NCI-H2171 treated with DMSO at 0.1 percent for 48 hours (cell line): ENCODE measurements around the gene WBP11.

Experiments used
- DNase-seq: peaks from one replicate; lab custom pipeline; 2025; lab: John Stamatoyannopoulos, UW

Gene WBP11

DNA sequence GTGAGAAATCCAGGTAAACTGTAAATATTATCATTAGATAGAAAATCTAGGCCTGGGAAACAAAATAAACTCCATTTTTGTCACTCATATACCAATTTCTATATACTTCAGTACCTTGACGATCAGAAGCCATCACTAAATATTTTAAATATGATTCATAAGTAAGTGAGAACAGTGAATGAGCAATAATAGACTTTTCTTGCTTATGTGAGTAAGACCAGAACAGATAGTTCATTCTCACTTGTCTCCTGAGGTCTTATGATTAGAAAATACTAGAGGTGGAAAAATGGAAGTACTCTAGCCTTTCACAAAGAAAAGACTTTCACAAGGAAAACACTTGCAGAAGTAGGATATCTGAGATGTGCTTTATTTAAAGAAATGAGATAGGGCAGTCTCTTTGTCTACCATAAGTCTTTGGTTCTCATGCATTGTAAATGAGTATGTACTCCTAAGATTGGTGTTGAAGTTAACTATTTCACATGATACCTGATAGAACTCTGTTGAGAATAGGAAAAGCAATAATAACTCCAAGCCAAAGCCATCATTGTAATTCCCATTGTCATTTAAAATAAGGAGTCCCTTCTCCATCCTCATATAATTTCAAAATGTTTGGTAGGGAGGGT lies 20.8 kb upstream of the WBP11 start:
- no peak for DNase-seq

DNA sequence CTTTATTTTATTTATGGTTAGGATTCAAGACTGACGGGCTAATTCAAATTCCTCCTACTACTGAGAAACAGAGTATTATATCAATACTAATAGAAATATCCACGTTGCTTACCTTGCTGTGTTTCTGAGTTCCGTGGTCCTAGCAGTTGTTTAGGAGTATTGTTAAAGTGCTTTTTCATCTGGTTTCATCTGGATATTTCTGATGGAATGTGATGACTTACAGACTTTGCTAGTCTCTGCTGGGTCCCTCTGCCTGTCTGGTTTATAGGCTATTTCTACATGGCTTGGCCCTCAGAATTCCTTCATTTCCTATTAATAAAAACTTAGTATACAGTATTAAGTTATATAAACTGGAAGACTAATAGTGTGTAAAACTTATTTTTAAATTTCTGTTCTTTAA lies 10.7 kb upstream of the WBP11 start, which contains the start of gene SMCO3:
TSS of gene SMCO3 (minus strand) at position 169 of the 400 bp plus-strand sequence. CDS start 7,502 bp downstream, outside the sequence.
- no peak for DNase-seq

DNA sequence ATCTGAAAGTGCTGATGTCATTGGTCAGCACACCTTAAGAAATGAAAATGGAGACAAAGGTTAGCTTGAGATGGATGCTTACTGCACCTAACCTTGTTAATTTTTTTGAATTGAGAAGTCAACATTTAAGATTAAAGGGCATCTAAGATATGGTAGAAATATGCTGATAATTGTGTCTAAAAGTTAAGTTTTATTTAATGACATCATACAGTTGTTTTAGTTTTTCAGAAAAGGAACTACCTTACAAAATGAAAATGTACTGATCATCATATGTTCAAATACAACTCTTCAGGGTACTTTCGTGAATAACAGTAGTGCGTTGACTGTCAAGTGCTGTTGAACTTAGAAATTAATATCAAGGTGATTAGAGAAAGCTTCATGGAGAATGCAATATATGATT lies 8.2 kb upstream of the WBP11 start:
- no peak for DNase-seq

DNA sequence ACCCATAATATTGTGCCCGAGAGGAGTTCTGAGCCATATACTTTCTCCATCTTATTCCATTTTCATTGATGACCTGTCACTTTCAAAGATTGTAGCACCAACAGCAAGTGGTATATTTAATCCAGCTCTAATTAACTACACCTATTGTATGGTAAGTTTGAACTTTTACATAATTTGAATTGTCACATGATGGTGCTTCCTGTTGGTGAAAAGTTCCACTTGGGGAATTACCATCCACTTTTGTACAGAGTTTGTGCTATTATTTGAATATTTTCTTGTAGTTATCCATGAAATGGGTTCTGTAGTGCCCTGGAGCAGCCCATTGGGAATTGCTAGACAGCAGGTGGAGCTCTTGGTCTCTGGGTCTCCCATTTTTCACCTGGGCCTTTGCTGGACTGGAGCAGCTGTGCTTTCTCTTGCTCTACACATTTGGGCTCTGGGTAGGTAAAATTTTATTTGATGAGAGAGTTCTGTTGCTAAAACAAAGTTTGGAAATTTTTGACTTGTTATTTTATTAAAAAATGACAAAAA lies 7.7 kb upstream of the WBP11 start:
- DNase-seq = peak; percentile 25

DNA sequence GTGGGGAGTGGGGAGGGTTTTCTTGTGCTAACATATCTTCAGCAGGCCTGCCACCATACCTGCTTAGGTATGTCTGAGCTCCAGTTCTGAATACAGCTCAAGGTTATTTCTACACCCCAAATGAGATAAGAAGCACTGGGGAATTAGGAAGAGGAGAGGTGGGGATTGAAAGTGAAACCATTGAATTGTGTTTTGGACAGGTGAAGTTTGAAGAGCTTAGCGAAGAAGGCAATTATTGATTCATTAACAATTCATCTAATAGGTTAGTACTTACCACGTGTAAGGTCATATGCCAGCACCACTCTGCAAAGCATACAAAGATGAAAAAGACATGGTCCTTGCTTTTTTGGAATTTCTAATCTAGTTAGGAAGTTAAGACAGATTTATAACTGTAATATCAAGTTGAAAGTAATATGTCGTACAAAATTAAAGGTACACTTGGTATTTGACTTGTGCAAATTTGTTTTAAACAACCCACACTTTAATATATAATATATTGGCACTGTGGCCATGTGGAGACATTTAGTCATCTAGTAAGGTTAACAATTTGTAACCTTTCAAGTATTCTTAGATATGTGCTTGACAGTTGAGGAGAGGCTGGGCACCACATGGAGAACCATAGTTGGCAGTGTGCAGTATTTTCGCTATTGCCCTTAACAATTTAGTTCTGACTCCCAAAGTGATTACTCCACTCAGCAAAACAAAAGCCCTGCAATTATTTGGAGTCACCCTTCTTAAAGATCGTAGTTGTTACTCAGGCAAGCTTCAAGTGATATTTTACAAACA lies 7.1 kb upstream of the WBP11 start:
- no peak for DNase-seq

DNA sequence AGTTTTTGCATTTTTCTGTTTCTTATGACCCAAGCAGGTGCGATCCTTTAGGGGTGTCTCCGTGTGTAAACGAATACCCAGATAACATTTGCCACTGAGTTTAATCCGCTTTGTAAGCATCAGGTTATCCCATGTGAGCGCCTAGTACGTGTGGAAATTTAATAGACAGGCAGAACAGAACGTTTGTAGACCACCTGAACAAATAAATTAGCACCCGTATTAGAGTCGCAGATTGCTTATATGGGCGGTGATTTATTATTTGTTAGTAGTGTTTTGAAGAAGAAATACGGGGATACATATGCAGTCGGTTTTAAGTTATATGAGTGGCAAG lies 517 bp upstream of the WBP11 start:
- no peak for DNase-seq

DNA sequence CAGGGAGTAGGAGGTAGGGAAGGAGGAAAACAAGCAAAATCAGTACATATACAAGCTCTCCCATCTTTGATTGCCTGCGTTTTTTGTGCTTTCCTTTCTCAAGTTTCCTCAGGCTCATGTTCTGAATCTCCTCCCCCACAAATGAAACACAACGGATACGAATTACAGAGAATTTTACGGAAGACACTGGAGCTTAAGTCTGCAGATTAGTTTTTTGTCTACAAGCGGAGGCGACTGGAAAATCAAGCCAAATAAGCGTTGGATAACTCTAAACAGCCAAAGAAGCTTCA lies 612 bp downstream of the WBP11 start:
- DNase-seq = peak; percentile 5

DNA sequence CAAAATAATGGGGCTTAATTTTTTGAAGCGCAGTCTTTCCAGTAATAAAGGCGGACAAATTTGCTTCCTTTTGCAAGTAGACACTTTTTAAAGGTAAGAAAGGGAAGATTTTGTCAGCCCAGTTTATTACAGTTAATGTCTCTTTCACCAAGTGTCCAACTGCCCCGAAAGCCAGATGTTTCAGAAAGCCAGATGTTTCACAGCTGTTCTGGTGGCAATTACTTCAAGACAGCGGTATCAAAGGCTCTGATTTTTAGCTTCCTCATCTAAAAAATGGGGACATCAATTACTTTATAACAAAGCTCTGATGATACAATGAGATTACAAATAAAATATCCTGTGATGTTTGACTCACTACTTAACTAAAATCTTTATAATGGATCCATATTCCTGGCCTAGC lies 1.0 kb downstream of the WBP11 start:
- DNase-seq = no peak

DNA sequence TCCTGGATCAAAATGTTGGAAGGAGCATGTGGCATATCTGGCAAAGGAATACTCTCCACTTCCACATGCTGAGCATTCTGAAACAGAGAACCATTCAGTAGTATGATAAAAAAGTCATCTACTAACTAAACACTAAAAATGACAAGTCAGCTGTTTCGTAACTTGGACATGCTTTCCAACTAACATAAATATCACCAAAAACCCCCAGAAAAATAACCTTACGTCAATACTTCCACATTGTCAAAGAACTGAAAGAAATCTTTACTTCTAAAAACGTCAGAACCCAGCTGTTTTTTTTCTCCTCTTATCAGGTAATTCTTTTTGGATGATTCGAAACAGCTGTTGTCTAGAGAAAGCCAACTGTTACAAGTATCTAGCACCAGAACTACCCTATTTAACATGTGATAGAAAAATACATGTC lies 8.2 kb downstream of the WBP11 start:
- DNase-seq = no peak

DNA sequence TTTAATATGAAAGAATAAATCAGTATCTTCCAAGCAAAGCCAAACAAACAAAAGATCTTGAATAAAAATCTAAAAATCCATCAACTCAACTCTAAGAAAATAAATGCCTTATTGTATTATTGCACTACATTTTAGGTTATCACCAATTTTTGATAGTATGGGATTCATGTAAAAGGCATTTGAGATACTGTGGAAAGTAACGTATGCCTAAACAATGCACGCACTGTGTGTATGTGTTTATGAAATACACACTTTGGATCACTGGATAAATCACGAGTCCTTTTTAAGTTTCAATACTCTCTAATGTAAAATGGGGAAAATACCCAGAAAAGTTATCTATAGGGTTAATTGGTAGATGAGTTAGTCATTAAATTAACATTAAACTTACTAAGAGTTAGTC lies 17.7 kb downstream of the WBP11 start:
- DNase-seq = no peak

DNA sequence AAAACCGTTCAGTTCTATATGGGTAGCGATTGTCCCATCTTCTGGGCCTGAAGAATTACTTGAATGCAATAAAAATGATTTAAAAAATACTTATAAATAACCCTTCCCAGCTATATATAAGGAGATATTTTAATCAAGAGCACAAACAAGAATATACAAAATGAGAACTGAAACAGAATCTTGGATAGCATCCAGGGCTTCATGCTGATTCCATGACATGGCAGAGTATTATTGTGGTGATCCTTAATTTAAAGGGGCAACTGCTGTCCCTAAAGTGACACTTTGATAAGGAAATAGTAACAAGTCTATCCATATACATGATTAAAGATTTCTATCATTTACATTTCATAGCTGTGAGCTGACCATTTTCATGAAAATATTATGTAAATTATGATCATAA lies 18.8 kb downstream of the WBP11 start:
- DNase-seq = no peak

DNA sequence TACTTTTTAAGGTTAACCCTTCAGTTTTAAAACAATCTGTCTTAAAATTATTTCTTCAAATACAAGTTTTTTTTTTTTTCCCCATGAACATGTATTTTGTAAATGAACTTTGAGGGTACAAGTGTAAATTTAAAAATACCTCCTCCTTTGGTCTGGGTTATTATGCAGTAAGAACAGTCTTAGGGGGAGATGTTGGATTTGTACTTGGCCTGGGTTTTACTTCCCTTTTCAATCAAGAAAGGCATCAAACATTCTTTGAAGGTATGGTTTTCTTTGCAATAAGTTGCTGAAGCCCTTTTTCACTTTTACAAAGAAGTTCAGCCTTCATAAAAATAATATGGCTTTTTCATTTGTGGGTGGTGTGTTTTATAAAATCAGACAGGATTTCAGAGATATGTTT lies 20.5 kb downstream of the WBP11 start:
- no peak for DNase-seq

DNA sequence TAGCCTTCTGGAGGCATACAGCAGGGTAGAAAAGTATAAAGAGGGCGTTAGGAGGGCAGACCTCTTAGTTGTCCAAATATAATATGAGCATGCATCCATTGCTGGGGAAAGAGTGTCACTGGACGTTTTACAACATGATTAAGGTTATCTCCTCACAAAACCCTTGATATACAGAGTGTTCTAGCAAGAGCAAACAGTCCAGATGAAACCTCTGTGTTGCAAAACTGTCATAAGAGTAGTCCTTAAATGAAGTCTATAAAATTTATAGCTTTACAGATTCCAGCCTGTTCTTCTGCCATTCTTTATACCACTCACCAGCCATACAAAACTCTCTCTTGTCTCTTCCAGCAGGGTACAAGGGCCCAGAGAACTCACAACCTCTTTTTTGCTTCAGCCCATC lies 21.7 kb downstream of the WBP11 start:
- DNase-seq = no peak

DNA sequence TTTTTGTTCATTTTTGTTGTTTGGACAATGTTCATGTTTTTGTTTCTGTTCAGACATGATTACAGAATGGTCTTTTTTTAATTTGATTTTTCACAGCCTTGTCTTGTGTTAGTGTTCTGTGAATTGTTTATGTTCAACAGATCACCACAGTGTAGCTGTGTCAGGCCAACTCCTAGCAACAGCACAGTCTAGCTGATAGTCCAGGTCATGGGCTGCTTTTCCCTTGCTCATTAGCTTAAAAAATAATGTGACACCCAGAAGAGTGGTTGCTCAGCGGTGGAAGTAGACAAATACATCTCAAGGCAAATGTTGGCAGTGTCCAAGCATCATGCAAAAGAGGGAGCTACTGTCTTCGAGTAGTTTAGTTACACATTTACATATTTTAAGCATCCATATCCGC lies 22.4 kb downstream of the WBP11 start:
- no peak for DNase-seq

DNA sequence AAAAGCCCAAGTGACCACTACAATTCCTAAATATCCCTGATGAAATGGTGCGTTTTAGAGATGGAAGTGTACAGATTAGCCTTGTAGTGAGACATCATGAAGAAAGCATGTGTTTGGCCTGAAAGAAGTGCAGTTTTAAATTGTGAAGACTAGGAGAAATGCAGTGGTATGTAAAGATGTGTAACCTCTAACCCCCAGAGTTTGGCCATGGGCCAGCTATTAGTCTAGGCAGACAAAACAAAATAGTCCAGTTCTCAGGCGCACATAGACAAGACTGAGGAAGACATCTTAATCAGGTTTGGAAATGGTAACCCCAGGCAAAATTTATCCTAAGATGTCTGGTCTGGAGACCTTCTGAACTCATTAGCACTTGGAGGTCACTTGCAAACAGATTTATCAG lies 23.4 kb downstream of the WBP11 start:
- no peak for DNase-seq

DNA sequence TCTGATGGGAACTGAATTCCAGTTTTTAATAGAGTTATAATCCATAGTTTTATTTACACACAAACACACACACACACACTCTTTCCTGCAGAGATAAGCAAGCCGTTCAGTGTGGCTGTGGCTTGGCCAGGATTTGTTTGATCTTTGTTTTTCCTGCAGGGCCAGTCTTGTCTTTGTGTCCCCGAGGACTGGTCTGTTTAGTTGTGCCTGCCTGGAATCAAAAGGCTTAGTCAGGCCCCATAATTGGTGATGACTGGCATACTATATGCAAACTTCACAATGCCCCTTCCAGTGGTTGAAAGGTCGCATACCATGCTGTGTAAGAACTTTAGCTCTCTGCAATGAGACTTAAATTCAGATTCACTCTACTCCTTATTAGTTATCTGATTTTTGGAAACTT lies 26.0 kb downstream of the WBP11 start:
- DNase-seq = no peak

DNA sequence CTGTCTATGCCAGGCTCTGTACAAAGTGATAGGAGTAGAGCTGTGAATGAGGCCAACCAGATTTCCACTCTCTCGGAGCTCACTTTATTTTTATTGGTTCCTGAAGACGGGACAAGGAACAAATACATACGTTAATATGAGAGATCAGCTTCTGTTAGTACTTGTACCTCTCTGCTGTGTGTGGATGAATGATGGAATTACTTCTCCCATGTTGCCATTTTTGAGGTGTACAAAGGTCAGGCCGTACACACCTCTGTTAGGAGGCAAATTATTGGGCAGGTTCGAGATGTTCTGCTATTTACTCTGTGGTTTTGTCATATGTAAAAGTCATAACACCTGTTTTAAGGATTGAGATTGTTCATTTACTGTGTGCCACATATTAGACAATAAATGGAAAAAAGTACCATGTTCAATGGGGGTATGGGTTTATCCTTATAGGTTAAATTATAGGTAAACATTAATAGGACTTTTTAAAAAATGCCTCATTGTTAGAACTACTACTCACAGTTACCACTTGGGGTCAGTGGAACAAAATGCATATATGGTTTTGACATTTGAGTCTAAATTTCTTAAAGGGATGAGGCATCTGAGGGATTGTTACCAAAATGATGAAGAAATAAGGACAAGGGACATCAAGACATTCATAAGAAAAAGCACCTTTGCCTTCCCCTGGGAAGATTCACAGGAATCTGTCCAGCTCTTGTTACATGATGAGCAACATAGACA lies 26.9 kb downstream of the WBP11 start:
- no peak for DNase-seq

DNA sequence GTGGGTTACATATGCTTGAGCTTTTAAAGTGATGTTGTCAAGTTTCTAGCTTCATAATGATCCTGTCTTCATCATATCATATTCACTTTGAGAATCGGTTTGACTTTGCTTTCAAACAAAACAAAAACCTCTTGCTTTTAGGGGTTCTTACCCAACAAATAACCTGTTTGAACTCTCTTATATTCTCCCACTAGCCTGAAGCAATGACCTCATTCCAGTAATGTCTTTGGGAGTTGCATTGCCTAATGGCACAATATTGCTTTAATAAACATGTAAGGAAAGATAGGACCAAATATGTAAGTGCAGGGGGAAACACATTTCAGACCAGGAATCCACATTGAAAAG lies 27.7 kb downstream of the WBP11 start:
- DNase-seq = no peak

DNA sequence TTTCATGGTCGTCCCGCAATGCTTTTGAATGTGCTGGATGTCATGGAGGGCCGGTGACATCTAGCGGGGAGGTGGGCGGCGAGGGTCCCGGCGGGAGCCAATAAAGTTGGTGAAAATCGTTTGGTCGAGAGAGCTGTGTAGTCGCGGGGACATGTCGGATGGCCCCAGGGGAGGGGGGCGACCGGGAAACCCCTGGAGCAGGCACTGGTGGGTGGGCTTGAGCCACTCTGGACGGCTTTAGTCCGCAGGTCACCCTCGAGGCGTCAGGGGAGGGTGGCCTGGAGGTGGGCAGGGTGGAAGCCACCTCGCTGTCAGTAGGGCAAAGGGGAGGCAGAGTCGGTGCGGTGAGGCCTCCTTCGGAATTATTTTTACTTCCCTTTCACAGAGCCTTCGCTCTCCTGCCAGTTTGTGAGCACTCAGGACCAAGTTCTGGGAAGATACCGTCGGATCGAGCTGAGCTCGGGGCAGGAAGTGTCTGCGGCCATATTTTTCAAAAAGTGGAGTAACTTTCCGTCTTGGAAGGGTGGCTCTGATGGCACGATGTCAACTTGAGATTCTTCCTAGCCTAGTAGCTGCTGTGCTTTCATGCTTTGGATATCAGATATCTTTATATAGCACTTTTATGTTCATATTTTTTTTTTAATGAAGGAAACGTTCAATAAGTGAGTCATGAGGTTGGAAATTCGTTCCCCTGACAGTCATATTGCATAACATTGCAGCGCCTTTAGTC lies 28.2 kb downstream of the WBP11 start:
- DNase-seq = no peak

DNA sequence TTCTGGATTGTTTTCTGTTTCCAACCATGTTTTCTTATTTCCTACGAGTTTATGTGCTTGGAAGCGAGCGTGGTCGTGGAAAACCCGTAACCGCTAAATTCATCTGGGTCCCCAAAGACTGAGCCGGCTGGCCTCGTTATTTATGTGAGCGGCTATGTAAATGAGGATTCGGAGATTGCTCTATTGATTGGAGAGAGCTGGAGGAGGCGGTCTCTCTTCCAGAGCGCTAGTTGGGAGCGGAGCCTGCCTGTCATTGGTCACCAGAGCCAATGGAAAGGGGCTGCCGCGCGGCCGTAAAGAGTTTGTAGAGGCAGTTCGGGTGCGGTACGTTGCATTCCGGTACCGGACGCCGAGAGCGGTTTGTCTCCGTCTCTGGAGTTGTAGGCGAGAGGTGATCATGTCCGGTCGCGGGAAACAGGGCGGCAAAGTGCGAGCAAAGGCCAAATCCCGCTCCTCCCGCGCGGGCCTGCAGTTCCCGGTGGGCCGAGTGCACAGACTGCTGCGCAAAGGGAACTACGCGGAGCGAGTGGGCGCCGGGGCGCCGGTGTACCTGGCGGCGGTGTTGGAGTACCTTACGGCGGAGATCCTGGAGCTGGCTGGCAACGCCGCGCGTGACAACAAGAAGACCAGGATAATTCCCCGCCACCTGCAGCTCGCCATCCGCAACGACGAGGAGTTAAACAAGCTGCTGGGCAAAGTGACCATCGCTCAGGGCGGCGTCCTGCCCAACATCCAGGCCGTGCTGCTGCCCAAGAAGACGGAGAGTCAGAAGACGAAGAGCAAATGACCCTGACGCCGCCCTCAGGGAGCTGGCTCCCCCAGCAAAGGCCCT lies 29.0 kb downstream of the WBP11 start:
- no peak for DNase-seq

DNA sequence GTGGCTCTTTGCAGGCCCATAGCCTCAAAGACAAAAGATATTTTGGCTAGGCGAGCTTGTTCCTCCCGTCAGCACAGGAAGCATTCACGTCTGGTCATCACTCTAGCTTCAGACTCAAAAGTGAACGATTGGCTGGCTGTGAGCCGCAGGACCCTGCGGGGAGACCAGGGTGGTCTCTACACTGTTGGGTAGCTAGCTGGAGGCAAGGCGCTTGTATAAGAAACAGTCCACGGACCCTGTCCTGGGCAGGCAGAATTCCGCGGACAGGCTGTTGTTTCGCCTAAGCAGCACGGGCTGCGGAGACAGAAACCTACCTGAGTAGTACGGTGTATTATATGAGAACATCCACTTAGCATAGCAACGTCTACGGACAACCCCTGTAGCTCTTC lies 29.6 kb downstream of the WBP11 start:
- DNase-seq = no peak

DNA sequence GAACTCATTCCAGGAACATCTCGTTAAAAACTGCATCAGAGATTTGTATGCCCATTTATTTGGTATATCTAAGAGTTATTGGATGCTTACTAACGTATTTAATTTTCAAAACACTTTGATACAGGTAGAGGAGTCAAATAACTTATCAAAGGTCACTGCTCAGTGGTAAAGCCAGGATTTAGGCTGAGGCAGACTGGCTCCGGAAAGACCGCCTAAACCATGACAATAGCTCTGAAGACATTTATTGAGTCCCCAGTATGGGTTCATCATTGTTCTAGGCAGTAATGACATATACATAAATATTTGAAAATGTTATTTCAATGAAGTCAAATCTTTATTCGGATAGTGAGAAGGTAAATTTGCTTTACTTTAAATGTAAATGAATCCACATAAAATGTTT lies 30.3 kb downstream of the WBP11 start:
- DNase-seq = no peak
